Measurements from ENCODE around the gene TRERF1. TPM values are rescaled to one million over a fixed set of nuclear protein-coding genes. Genes with fewer than 3 reads are reported as not detected.

Gene TRERF1
- total and polyA plus RNA-seq, 2 experiments from 2014 or later: 3.2 to 5.1 TPM

- H3K4me2 ChIP-seq: peak overlapping the region; percentile 56
- no peaks in the 10 kb centered on the region for H3K79me2 ChIP-seq
- H3K27me3 ChIP-seq: no peaks in the 10 kb centered on the region
- no peaks in the 10 kb centered on the region for H3K9me3 ChIP-seq (ENCODE audit: low read depth)
- H3K36me3 ChIP-seq (replicated peaks; ENCODE audit: insufficient read depth, low read depth): no peaks in the 10 kb centered on the region
- H4K20me1 ChIP-seq (ENCODE audit: insufficient read depth, poor library complexity, severe bottlenecking): no peaks in the 10 kb centered on the region
- WGBS (ENCODE audit: low lambda C conversion rate, missing lambda C conversion rate): 70% methylated on average over 9 of the region's 9 CpGs
- TF ChIP-seq EZH2phosphoT487 (IDR thresholded peaks at IDR 0.05; ENCODE audit: low read depth, severe bottlenecking, unreplicated experiment) (no peak), EZH2 (IDR thresholded peaks at IDR 0.05; ENCODE audit: borderline replicate concordance) (no peak), CTCF (IDR thresholded peaks at IDR 0.05; ENCODE audit: poor library complexity) (no peak)
- no peaks in the 10 kb centered on the region for H3K9me2 ChIP-seq (replicated peaks; ENCODE audit: insufficient read depth)
- no peak for DNase-seq (ENCODE audit: low spot score)
- peak overlapping the region; percentile 89 for H3K27ac ChIP-seq
- H2AFZ ChIP-seq: no peak overlapping the region
- peaks cover 20% of the 10 kb centered on the region for H3K4me1 ChIP-seq (ENCODE audit: insufficient read depth)
- no peak overlapping the region for H3K4me3 ChIP-seq
These were observed 224.4 kb downstream of the TRERF1 start for GRCh38 chr6:42227173-42227850.

GRCh38 chr6:42226645-42227143 lies 225.0 kb downstream of the TRERF1 start:
- Histone ChIP-seq H2AFZ (no peak overlapping the region), H3K27me3 (no peaks in the 10 kb centered on the region), H3K4me1 (ENCODE audit: insufficient read depth) (peaks cover 20% of the 10 kb centered on the region), H3K79me2 (no peaks in the 10 kb centered on the region), H3K27ac (peak overlapping the region; percentile 89), H3K4me3 (no peak overlapping the region), H3K9me3 (ENCODE audit: low read depth) (no peaks in the 10 kb centered on the region), H3K9me2 (replicated peaks; ENCODE audit: insufficient read depth) (no peaks in the 10 kb centered on the region), H3K36me3 (replicated peaks; ENCODE audit: insufficient read depth, low read depth) (no peaks in the 10 kb centered on the region), H3K4me2 (peak overlapping the region; percentile 56), H4K20me1 (ENCODE audit: insufficient read depth, poor library complexity, severe bottlenecking) (no peaks in the 10 kb centered on the region)
- 33% methylated on average over 8 of the region's 8 CpGs for WGBS (ENCODE audit: low lambda C conversion rate, missing lambda C conversion rate)
- no peak for TF ChIP-seq EZH2 (IDR thresholded peaks at IDR 0.05; ENCODE audit: borderline replicate concordance)
- TF ChIP-seq CTCF (IDR thresholded peaks at IDR 0.05; ENCODE audit: poor library complexity): no peak
- TF ChIP-seq EZH2phosphoT487 (IDR thresholded peaks at IDR 0.05; ENCODE audit: low read depth, severe bottlenecking, unreplicated experiment): no peak
- peak; percentile 83 for DNase-seq (ENCODE audit: low spot score)

GRCh38 chr6:42226161-42226611 lies 225.5 kb downstream of the TRERF1 start:
- Histone ChIP-seq H3K79me2 (no peaks in the 10 kb centered on the region), H3K27ac (peak overlapping the region; percentile 89), H2AFZ (no peak overlapping the region), H3K36me3 (replicated peaks; ENCODE audit: insufficient read depth, low read depth) (no peaks in the 10 kb centered on the region), H3K4me3 (no peak overlapping the region), H3K9me2 (replicated peaks; ENCODE audit: insufficient read depth) (no peaks in the 10 kb centered on the region), H3K4me1 (ENCODE audit: insufficient read depth) (peaks cover 20% of the 10 kb centered on the region), H3K27me3 (no peaks in the 10 kb centered on the region), H3K4me2 (peak overlapping the region; percentile 56), H3K9me3 (ENCODE audit: low read depth) (no peaks in the 10 kb centered on the region), H4K20me1 (ENCODE audit: insufficient read depth, poor library complexity, severe bottlenecking) (no peaks in the 10 kb centered on the region)
- WGBS (ENCODE audit: low lambda C conversion rate, missing lambda C conversion rate): 67% methylated on average over 3 of the region's 3 CpGs
- DNase-seq (ENCODE audit: low spot score): peak; percentile 21
- TF ChIP-seq EZH2 (IDR thresholded peaks at IDR 0.05; ENCODE audit: borderline replicate concordance): no peak
- no peak for TF ChIP-seq EZH2phosphoT487 (IDR thresholded peaks at IDR 0.05; ENCODE audit: low read depth, severe bottlenecking, unreplicated experiment)
- TF ChIP-seq CTCF (IDR thresholded peaks at IDR 0.05; ENCODE audit: poor library complexity): no peak
